Kidney (tissue), 14 donors: Measurements from ENCODE around the gene ENTHD1. TPM values are rescaled to one million over a fixed set of nuclear protein-coding genes. Genes with fewer than 3 reads are reported as not detected.

ENCODE experiments used
- DNase-seq, 5 donors: peaks; one replicate each; pipeline ENCODE4 v3.0.0-alpha.2; 2013 to 2020
- FAIRE-seq: peaks from 2 replicates; lab custom pipeline; 2012; peaks lifted over from hg19 to GRCh38; lab: Jason Lieb, UNC
- H3K27ac ChIP-seq, 2 donors: one replicate each; pipeline ENCODE4 v1.7.0; 2013; ENCODE audit warnings: low read depth in 2 of 2, low read length in 2 of 2, inconsistent platforms in 1 of 2
- H3K27me3 ChIP-seq: one replicate; pipeline ENCODE4 v1.7.1; 2013; ENCODE audit warnings: low read length, inconsistent platforms; ENCODE audit not compliant: control insufficient read depth, insufficient read depth
- H3K36me3 ChIP-seq, 3 donors: one replicate each; pipeline versions ENCODE4 v1.7.0 to v1.7.1; 2013; ENCODE audit warnings: low read length in 3 of 3, control low read depth in 1 of 3, inconsistent platforms in 1 of 3; ENCODE audit not compliant: insufficient read depth in 3 of 3, control insufficient read depth in 2 of 3
- H3K4me1 ChIP-seq, 3 donors: one replicate each; pipeline versions ENCODE4 v1.7.0 to v1.7.1; 2013; ENCODE audit warnings: low read length in 3 of 3, inconsistent platforms in 1 of 3, low read depth in 1 of 3; ENCODE audit not compliant: control insufficient read depth in 2 of 3, insufficient read depth in 2 of 3
- H3K4me3 ChIP-seq, 3 donors: one replicate each; pipeline versions ENCODE4 v1.7.0 to v1.8.1; 2013; ENCODE audit warnings: low read length in 3 of 3, control low read depth in 1 of 3, inconsistent platforms in 1 of 3
- H3K9ac ChIP-seq, 3 donors: one replicate each; pipeline versions ENCODE4 v1.7.0 to v1.7.1; 2013; ENCODE audit warnings: low read length in 3 of 3, control low read depth in 1 of 3, inconsistent platforms in 1 of 3
- H3K9me3 ChIP-seq, 3 donors: one replicate each; pipeline versions ENCODE4 v1.7.0 to v1.7.1; 2013; ENCODE audit warnings: low read length in 3 of 3, control low read depth in 1 of 3, inconsistent platforms in 1 of 3; ENCODE audit not compliant: control insufficient read depth in 2 of 3, insufficient read depth in 1 of 3
- intact Hi-C: fragments of 100-400 bp; cut with DNase I; formaldehyde crosslinking; loops from one replicate; pipeline ENCODE4 v1.11.1; 2022
- polyA plus RNA-seq: library from polyadenylated mRNA; stranded (reverse); fragments of 350-450 nt; fragmentation: Illumina TruSeq; extraction: RNeasy Lipid Tissue Mini Kit (QIAGEN cat#74804); gene quantifications from one replicate; pipeline ENCODE4 v1.2.3, GENCODE V29; 2014; ENCODE audit warnings: low read depth, low replicate concordance; ENCODE audit not compliant: insufficient read depth
- total RNA-seq: library from RNA; stranded (reverse); fragmentation: NEBNext Ultra II Directional; extraction: Animal tissue kit (Norgen Biotek cat#: 25700); gene quantifications from one replicate; pipeline ENCODE4 v1.2.1, GENCODE V29; 2021
- TF ChIP-seq, protein P1 (sequence below): IDR thresholded peaks from 3 replicates; pipeline ENCODE4 v1.5.1; 2012; ENCODE audit warnings: mild to moderate bottlenecking, moderate library complexity, borderline replicate concordance; ENCODE audit not compliant: insufficient read depth; ENCODE audit errors: extremely low read depth
- donor health status: control.
- donor health status: control.
- donor health status: control.
- donor health status: control.
- donor health status: control.
- donor health status: DM: yes; HTN: yes; CAD: no.
- donor health status: Normal renal cell carcinoma (clear cell type).

ENTHD1 gene
- total and polyA plus RNA-seq, 2 donors from 2014 or later: not detected

GRCh38 chr22:39915295-39915726, 21.8 kb upstream of the ENTHD1 start:
- Histone ChIP-seq H3K9me3 (no peaks in the 10 kb centered on the region), H3K9ac (no peak overlapping the region), H3K27me3 (no peaks in the 10 kb centered on the region), H3K36me3 (no peaks in the 10 kb centered on the region), H3K4me1 (peaks cover 0 to 2% (median 0%) of the 10 kb centered on the region in 3 donors), H3K27ac (no peak overlapping the region), H3K4me3 (no peak overlapping the region)
- TF ChIP-seq, protein P1, sequence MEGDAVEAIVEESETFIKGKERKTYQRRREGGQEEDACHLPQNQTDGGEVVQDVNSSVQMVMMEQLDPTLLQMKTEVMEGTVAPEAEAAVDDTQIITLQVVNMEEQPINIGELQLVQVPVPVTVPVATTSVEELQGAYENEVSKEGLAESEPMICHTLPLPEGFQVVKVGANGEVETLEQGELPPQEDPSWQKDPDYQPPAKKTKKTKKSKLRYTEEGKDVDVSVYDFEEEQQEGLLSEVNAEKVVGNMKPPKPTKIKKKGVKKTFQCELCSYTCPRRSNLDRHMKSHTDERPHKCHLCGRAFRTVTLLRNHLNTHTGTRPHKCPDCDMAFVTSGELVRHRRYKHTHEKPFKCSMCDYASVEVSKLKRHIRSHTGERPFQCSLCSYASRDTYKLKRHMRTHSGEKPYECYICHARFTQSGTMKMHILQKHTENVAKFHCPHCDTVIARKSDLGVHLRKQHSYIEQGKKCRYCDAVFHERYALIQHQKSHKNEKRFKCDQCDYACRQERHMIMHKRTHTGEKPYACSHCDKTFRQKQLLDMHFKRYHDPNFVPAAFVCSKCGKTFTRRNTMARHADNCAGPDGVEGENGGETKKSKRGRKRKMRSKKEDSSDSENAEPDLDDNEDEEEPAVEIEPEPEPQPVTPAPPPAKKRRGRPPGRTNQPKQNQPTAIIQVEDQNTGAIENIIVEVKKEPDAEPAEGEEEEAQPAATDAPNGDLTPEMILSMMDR: no peak
- DNase-seq: no peak
- no peak for FAIRE-seq
- intact Hi-C loops: no loop called here

GRCh38 chr22:39914584-39914983, 21.0 kb upstream of the ENTHD1 start:
- intact Hi-C loops: no loop called here
- TF ChIP-seq, protein P1: no peak

DNA sequence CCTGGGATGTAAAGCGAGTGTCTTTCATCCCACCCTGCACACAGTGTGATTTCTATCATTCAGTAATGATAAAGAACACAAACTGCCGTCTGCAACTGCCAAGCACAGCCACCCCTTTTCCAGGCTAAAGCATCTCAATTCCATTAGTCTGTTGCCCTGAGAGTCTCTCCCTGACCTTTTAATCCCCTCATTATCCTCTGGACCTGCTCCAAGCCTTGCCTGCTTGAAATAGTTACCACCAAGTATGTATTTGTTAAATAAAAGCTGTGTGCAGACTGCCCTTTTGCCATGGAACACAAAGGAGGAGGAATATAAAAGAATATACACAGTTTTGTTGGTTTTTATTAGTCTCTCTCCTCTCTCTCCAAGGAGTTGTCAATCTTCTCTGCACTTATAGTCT, 20.3 kb upstream of the ENTHD1 start:
- DNase-seq (no peak), FAIRE-seq (no peak)
- intact Hi-C loops: no loop called here
- Histone ChIP-seq H3K36me3 (no peaks in the 10 kb centered on the region), H3K27ac (no peak overlapping the region), H3K9ac (no peak overlapping the region), H3K4me1 (peaks cover 0 to 2% (median 0%) of the 10 kb centered on the region in 3 donors), H3K4me3 (no peak overlapping the region), H3K27me3 (no peaks in the 10 kb centered on the region), H3K9me3 (no peaks in the 10 kb centered on the region)
- TF ChIP-seq, protein P1: no peak

More at GRCh38 chr22:39914584-39914983, 21.0 kb upstream of the ENTHD1 start:
- no peaks in the 10 kb centered on the region for H3K27me3 ChIP-seq
- no peak overlapping the region for H3K27ac ChIP-seq
- H3K9ac ChIP-seq: no peak overlapping the region
- FAIRE-seq (no peak), DNase-seq (no peak)
- no peak overlapping the region for H3K4me3 ChIP-seq
- no peaks in the 10 kb centered on the region for H3K9me3 ChIP-seq
- peaks cover 0 to 2% (median 0%) of the 10 kb centered on the region in 3 donors for H3K4me1 ChIP-seq
- no peaks in the 10 kb centered on the region for H3K36me3 ChIP-seq

- FAIRE-seq (no peak), DNase-seq (no peak)
- TF ChIP-seq, protein P1: no peak
- Histone ChIP-seq H3K9ac (no peak overlapping the region), H3K27me3 (no peaks in the 10 kb centered on the region), H3K36me3 (no peaks in the 10 kb centered on the region), H3K9me3 (no peaks in the 10 kb centered on the region), H3K4me1 (peaks cover 0 to 2% (median 0%) of the 10 kb centered on the region in 3 donors), H3K27ac (no peak overlapping the region), H3K4me3 (no peak overlapping the region)
- intact Hi-C loops: no loop called here
These were observed 19.8 kb upstream of the ENTHD1 start for GRCh38 chr22:39913321-39913720.
